ENCODE results near the gene ABLIM3. TPM values are rescaled to one million over a fixed set of nuclear protein-coding genes. Genes with fewer than 3 reads are reported as not detected.

Gene ABLIM3
- total and polyA plus RNA-seq, 2 experiments from 2014 or later = 0.19 to 2.2 TPM

- H3K79me2 ChIP-seq (replicated peaks; ENCODE audit: insufficient read depth) = no peaks in the 10 kb centered on the region
- H3K36me3 Mint-ChIP-seq (ENCODE audit: low read depth) = no peaks in the 10 kb centered on the region; the same call in 2 of the 3 replicates
- H3K4me1 ChIP-seq (ENCODE audit: insufficient read depth) = peaks cover under 1% of the 10 kb centered on the region; the same call in 1 of the 2 replicates
- H3K27ac Mint-ChIP-seq = no peak overlapping the region
- ATAC-seq (no peak), DNase-seq (ENCODE audit: low spot score) (no peak)
- H3K4me1 Mint-ChIP-seq = peaks cover 17% of the 10 kb centered on the region
- no peak overlapping the region for H3K27ac ChIP-seq (ENCODE audit: low read depth)
- no peak overlapping the region for H3K4me3 Mint-ChIP-seq
- H2AFZ ChIP-seq = no peak overlapping the region; the same call in 1 of the 2 replicates
- peaks cover 27% of the 10 kb centered on the region for H3K27me3 Mint-ChIP-seq (ENCODE audit: insufficient read depth, low read depth, poor library complexity)
- H3K4me2 ChIP-seq = no peak overlapping the region
- no peaks in the 10 kb centered on the region for H4K20me1 ChIP-seq (replicated peaks; ENCODE audit: insufficient read depth)
- no peaks in the 10 kb centered on the region for H3K9me2 ChIP-seq (ENCODE audit: insufficient read depth)
- TF ChIP-seq, protein P1, sequence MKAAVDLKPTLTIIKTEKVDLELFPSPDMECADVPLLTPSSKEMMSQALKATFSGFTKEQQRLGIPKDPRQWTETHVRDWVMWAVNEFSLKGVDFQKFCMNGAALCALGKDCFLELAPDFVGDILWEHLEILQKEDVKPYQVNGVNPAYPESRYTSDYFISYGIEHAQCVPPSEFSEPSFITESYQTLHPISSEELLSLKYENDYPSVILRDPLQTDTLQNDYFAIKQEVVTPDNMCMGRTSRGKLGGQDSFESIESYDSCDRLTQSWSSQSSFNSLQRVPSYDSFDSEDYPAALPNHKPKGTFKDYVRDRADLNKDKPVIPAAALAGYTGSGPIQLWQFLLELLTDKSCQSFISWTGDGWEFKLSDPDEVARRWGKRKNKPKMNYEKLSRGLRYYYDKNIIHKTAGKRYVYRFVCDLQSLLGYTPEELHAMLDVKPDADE (IDR thresholded peaks at IDR 0.05) = no peak
- TF ChIP-seq EZH2 (IDR thresholded peaks at IDR 0.05; ENCODE audit: low read depth, unreplicated experiment) = no peak
- TF ChIP-seq ZNF331 (CRISPR knock-in tag; IDR thresholded peaks at IDR 0.05; ENCODE audit: low read depth) = no peak
- TF ChIP-seq POLR2AphosphoS5 (IDR thresholded peaks at IDR 0.05; ENCODE audit: low read depth) = no peak
- no peak for TF ChIP-seq CREB1 (CRISPR knock-in tag; IDR thresholded peaks at IDR 0.05; ENCODE audit: low read depth)
- TF ChIP-seq, protein P2, sequence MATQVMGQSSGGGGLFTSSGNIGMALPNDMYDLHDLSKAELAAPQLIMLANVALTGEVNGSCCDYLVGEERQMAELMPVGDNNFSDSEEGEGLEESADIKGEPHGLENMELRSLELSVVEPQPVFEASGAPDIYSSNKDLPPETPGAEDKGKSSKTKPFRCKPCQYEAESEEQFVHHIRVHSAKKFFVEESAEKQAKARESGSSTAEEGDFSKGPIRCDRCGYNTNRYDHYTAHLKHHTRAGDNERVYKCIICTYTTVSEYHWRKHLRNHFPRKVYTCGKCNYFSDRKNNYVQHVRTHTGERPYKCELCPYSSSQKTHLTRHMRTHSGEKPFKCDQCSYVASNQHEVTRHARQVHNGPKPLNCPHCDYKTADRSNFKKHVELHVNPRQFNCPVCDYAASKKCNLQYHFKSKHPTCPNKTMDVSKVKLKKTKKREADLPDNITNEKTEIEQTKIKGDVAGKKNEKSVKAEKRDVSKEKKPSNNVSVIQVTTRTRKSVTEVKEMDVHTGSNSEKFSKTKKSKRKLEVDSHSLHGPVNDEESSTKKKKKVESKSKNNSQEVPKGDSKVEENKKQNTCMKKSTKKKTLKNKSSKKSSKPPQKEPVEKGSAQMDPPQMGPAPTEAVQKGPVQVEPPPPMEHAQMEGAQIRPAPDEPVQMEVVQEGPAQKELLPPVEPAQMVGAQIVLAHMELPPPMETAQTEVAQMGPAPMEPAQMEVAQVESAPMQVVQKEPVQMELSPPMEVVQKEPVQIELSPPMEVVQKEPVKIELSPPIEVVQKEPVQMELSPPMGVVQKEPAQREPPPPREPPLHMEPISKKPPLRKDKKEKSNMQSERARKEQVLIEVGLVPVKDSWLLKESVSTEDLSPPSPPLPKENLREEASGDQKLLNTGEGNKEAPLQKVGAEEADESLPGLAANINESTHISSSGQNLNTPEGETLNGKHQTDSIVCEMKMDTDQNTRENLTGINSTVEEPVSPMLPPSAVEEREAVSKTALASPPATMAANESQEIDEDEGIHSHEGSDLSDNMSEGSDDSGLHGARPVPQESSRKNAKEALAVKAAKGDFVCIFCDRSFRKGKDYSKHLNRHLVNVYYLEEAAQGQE (IDR thresholded peaks at IDR 0.05; ENCODE audit: unreplicated experiment) = no peak
- TF ChIP-seq EZH2phosphoT487 (IDR thresholded peaks at IDR 0.05; ENCODE audit: unreplicated experiment) = no peak
- TF ChIP-seq STAT1 (IDR thresholded peaks at IDR 0.05; ENCODE audit: unreplicated experiment) = no peak
- TF ChIP-seq, protein P3, sequence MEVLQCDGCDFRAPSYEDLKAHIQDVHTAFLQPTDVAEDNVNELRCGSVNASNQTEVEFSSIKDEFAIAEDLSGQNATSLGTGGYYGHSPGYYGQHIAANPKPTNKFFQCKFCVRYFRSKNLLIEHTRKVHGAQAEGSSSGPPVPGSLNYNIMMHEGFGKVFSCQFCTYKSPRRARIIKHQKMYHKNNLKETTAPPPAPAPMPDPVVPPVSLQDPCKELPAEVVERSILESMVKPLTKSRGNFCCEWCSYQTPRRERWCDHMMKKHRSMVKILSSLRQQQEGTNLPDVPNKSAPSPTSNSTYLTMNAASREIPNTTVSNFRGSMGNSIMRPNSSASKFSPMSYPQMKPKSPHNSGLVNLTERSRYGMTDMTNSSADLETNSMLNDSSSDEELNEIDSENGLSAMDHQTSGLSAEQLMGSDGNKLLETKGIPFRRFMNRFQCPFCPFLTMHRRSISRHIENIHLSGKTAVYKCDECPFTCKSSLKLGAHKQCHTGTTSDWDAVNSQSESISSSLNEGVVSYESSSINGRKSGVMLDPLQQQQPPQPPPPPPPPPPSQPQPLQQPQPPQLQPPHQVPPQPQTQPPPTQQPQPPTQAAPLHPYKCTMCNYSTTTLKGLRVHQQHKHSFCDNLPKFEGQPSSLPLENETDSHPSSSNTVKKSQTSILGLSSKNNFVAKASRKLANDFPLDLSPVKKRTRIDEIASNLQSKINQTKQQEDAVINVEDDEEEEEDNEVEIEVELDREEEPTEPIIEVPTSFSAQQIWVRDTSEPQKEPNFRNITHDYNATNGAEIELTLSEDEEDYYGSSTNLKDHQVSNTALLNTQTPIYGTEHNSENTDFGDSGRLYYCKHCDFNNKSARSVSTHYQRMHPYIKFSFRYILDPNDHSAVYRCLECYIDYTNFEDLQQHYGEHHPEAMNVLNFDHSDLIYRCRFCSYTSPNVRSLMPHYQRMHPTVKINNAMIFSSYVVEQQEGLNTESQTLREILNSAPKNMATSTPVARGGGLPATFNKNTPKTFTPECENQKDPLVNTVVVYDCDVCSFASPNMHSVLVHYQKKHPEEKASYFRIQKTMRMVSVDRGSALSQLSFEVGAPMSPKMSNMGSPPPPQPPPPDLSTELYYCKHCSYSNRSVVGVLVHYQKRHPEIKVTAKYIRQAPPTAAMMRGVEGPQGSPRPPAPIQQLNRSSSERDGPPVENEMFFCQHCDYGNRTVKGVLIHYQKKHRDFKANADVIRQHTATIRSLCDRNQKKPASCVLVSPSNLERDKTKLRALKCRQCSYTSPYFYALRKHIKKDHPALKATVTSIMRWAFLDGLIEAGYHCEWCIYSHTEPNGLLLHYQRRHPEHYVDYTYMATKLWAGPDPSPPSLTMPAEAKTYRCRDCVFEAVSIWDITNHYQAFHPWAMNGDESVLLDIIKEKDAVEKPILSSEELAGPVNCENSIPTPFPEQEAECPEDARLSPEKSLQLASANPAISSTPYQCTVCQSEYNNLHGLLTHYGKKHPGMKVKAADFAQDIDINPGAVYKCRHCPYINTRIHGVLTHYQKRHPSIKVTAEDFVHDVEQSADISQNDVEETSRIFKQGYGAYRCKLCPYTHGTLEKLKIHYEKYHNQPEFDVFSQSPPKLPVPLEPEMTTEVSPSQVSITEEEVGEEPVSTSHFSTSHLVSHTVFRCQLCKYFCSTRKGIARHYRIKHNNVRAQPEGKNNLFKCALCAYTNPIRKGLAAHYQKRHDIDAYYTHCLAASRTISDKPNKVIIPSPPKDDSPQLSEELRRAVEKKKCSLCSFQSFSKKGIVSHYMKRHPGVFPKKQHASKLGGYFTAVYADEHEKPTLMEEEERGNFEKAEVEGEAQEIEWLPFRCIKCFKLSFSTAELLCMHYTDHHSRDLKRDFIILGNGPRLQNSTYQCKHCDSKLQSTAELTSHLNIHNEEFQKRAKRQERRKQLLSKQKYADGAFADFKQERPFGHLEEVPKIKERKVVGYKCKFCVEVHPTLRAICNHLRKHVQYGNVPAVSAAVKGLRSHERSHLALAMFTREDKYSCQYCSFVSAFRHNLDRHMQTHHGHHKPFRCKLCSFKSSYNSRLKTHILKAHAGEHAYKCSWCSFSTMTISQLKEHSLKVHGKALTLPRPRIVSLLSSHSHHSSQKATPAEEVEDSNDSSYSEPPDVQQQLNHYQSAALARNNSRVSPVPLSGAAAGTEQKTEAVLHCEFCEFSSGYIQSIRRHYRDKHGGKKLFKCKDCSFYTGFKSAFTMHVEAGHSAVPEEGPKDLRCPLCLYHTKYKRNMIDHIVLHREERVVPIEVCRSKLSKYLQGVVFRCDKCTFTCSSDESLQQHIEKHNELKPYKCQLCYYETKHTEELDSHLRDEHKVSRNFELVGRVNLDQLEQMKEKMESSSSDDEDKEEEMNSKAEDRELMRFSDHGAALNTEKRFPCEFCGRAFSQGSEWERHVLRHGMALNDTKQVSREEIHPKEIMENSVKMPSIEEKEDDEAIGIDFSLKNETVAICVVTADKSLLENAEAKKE (CRISPR knock-in tag; IDR thresholded peaks at IDR 0.05) = no peak
- no peak for TF ChIP-seq ZNF114 (CRISPR knock-in tag; IDR thresholded peaks at IDR 0.05)
- no peak for TF ChIP-seq JUNB (IDR thresholded peaks at IDR 0.05; ENCODE audit: unreplicated experiment)
- no peak for TF ChIP-seq CTCF (conservative IDR thresholded peaks at IDR 0.05; ENCODE audit: low read depth in 2 of 2)
- TF ChIP-seq NANOG (IDR thresholded peaks at IDR 0.05; ENCODE audit: borderline replicate concordance) = no peak
- no peaks in the 10 kb centered on the region for H3F3A ChIP-seq (replicated peaks; ENCODE audit: low read depth)
- no peak overlapping the region for H3K4me3 ChIP-seq
- H3K27me3 ChIP-seq (ENCODE audit: insufficient read depth) = peaks cover 32% of the 10 kb centered on the region
- no peaks in the 10 kb centered on the region for H3K9me3 Mint-ChIP-seq
- no peaks in the 10 kb centered on the region for H3K36me3 ChIP-seq (ENCODE audit: insufficient read depth)
These were observed 126.1 kb downstream of the ABLIM3 start for GRCh38 chr5:149267241-149267973.

Data from GM23338 (cell line).